GM18870 (cell line): ENCODE measurements around the gene FMO5.
"Not testable (repeated sequence)": the region's sequence is repeated elsewhere in the genome, so short reads cannot be mapped to it uniquely, and the experiment has no call there.

Experiments used
- ATAC-seq: cut with Tn5 transposase; IDR thresholded peaks from one replicate; pipeline ENCODE4 v1.9.1; 2021; ENCODE audit warnings: moderate library complexity; ENCODE audit not compliant: unreplicated experiment

FMO5 gene

GRCh38 chr1:147240131-147240721, 15.1 kb upstream of the FMO5 start:
- ATAC-seq: not testable (repeated sequence)

DNA sequence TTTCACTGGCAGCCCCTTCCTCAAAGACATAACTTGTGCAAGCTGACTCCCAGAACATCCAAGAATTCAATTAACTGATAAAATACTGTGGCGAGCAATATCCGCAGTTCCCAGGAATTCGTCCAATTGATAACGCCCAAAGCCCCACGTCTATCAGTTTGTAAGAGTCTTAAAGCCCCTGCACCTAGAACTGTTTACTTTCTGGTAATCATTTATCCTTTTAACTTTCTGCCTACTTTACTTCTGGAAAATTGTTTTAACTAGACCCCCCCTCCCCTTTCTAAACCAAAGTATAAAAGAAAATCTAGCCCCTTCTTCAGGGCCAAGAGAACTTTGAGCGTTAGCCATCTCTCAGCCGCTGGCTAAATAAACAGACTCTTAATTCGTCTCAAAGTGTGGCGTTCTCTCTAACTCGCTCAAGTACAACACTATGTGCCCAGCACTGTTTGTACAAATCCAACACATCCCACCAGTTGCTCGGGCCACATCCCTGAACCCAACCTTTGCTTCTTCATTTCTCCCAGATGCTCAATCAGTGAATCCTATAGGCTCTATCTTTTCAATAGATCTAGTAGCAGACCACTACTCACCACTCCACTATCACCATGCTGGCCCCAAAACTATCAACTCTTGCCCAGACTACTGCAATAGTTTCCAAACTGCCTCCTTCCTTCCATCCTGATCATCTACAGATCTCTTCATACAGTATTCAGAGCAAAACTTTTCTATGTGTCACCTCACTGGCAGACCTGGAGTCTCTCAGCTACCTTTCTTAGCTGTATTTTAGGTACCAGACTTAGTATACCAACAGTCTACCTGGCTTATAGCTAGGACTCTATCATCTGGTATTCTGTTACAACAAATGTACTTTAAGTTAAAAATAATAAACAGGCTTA, 14.0 kb upstream of the FMO5 start:
- no peak for ATAC-seq

GRCh38 chr1:147238053-147238902, 13.1 kb upstream of the FMO5 start:
- ATAC-seq: no peak

- no peak for ATAC-seq
Observed at GRCh38 chr1:147236959-147237791, 12.0 kb upstream of the FMO5 start.

DNA sequence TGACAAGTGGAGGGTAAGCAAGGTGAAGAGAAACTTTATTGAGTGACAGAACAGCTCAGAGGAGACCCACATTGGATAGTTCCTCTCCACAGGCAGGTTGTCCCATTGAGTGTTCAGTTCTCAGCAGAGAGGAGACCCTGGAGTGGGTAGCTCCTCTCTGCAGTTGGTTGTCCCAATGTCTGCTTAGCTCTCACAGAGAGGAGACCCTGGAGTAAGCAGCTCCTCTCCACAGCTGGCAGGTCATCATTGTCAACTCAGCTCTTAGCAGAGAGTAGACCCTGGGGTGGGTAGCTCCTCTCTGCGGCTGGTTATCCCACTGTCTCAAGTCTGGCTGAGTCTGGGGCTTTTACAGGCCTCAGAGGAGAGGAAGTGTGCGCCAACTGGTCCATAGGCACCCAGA, 11.3 kb upstream of the FMO5 start:
- no peak for ATAC-seq

- ATAC-seq: no peak
Observed at GRCh38 chr1:147235822-147236221, 10.7 kb upstream of the FMO5 start.

DNA sequence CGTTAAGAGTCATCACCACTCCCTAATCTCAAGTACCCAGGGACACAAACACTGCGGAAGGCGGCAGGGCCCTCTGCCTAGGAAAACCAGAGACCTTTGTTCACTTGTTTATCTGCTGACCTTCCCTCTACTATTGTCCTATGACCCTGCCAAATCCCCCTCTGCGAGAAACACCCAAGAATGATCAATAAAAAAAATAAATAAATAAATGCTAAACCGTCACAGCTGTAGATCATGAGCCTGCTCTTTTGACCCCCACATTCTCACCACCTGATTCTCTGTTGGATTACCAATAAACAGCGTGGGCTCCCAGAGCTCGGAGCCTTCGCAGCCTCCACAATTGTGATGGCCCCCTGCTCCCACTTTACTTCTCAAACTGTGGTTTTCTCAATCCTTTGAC, 8.8 kb upstream of the FMO5 start:
- ATAC-seq: not testable (repeated sequence)

DNA sequence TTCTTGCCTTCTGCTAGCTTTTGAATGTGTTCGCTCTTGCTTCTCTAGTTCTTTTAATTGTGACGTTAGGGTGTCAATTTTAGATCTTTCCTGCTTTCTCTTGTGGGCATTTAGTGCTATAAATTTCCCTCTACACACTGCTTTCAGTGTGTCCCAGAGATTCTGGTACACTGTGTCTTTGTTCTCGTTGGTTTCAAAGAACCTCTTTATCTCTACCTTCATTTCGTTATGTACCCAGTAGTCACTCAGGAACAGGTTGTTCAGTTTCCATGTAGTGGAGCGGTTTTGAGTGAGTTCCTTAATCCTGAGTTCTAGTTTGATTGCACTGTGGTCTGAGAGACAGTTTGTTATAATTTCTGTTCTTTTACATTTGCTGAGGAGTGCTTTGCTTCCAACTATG, 5.9 kb upstream of the FMO5 start:
- not testable (repeated sequence) for ATAC-seq

GRCh38 chr1:147223740-147224615, 1.2 kb downstream of the FMO5 start:
- no peak for ATAC-seq

GRCh38 chr1:147218606-147219005, 6.5 kb downstream of the FMO5 start:
- ATAC-seq: no peak

- ATAC-seq: no peak
Observed at GRCh38 chr1:147217141-147217540, 8.0 kb downstream of the FMO5 start.

GRCh38 chr1:147216124-147216523, 9.0 kb downstream of the FMO5 start:
- no peak for ATAC-seq

- ATAC-seq: no peak
Observed at GRCh38 chr1:147215540-147215916, 9.6 kb downstream of the FMO5 start.

- no peak for ATAC-seq
Observed at GRCh38 chr1:147214842-147215539, 10.1 kb downstream of the FMO5 start.

GRCh38 chr1:147214325-147214724, 10.8 kb downstream of the FMO5 start:
- no peak for ATAC-seq

DNA sequence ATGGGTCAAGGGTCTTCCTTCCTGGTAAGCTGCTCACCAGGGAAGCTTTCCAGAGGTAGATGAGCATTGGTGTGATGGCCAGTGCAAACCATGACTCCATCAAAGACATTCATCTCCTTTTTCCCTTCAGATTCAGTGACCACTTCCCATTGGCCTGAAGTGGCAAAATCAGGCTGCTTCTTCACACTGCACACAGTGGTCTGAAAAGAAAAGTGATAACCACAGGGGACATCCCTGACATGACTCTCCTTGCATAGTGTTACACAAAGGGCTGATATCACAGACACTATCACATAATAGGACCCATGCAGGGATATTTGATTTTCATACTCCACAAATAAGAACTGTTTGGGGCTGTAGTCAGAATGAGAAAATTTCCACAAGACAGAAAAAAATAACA, 11.9 kb downstream of the FMO5 start:
- no peak for ATAC-seq

- ATAC-seq: no peak
Observed at GRCh38 chr1:147211577-147211976, 13.6 kb downstream of the FMO5 start.

GRCh38 chr1:147210987-147211386, 14.2 kb downstream of the FMO5 start:
- ATAC-seq: no peak
